OCI-LY3 (cell line): ENCODE data around the gene SERPINI1.

ENCODE experiments used
- CTCF ChIP-seq: fragments of 200-600, 300-600 bp; sonication (generic); IDR thresholded peaks from 2 replicates; pipeline ENCODE4 v1.5.1; 2014; ENCODE audit warnings: antibody characterized with exemption, low read length, low read depth
- EZH2phosphoT487 ChIP-seq: fragments of 200-600 bp; shearing (Covaris generic); IDR thresholded peaks from 2 replicates; pipeline ENCODE4 v1.6.1; 2018; ENCODE audit warnings: antibody characterized with exemption, mixed run types, low read depth

- TF ChIP-seq EZH2phosphoT487: no peak
- no peak for TF ChIP-seq CTCF
Measured at GRCh38 chr3:167732313-167733065, 3.0 kb upstream of the SERPINI1 start.
